GM18505 (cell line): Measurements from ENCODE around the gene NEUROG1.

Experiments used
- ATAC-seq: cut with Tn5 transposase; IDR thresholded peaks from one replicate; pipeline ENCODE4 v1.9.1; 2021; ENCODE audit not compliant: unreplicated experiment
- POLR2A ChIP-seq: IDR thresholded peaks from 4 replicates; pipeline ENCODE4 v1.6.1; 2011; ENCODE audit warnings: borderline replicate concordance; ENCODE audit not compliant: insufficient read depth, insufficient read length; ENCODE audit errors: extremely low read depth

NEUROG1 gene

GRCh38 chr5:135489466-135490244 is 46.1 kb downstream of the NEUROG1 start:
- no peak for TF ChIP-seq POLR2A

GRCh38 chr5:135488727-135489465 is 46.9 kb downstream of the NEUROG1 start:
- ATAC-seq = no peak
- TF ChIP-seq POLR2A = no peak

More at GRCh38 chr5:135489466-135490244, 46.1 kb downstream of the NEUROG1 start:
- ATAC-seq = no peak

GRCh38 chr5:135487839-135488514 is 47.8 kb downstream of the NEUROG1 start:
- TF ChIP-seq POLR2A = no peak
- ATAC-seq = no peak

GRCh38 chr5:135487037-135487395 is 48.7 kb downstream of the NEUROG1 start:
- TF ChIP-seq POLR2A = no peak
- no peak for ATAC-seq

GRCh38 chr5:135486131-135487036 is 49.4 kb downstream of the NEUROG1 start:
- no peak for ATAC-seq
- TF ChIP-seq POLR2A = no peak

- ATAC-seq = no peak
- TF ChIP-seq POLR2A = no peak
Measured at GRCh38 chr5:135484674-135485086, 51.1 kb downstream of the NEUROG1 start.
